GM19023 (cell line): ENCODE data around the gene RNU2-63P.
"Not testable (repeated sequence)": the region's sequence is repeated elsewhere in the genome, so short reads cannot be mapped to it uniquely, and the experiment has no call there.

Source experiments
- ATAC-seq: cut with Tn5 transposase; IDR thresholded peaks from one replicate; pipeline ENCODE4 v1.9.1; 2021; ENCODE audit warnings: mild to moderate bottlenecking, moderate library complexity; ENCODE audit not compliant: unreplicated experiment

RNU2-63P gene

DNA sequence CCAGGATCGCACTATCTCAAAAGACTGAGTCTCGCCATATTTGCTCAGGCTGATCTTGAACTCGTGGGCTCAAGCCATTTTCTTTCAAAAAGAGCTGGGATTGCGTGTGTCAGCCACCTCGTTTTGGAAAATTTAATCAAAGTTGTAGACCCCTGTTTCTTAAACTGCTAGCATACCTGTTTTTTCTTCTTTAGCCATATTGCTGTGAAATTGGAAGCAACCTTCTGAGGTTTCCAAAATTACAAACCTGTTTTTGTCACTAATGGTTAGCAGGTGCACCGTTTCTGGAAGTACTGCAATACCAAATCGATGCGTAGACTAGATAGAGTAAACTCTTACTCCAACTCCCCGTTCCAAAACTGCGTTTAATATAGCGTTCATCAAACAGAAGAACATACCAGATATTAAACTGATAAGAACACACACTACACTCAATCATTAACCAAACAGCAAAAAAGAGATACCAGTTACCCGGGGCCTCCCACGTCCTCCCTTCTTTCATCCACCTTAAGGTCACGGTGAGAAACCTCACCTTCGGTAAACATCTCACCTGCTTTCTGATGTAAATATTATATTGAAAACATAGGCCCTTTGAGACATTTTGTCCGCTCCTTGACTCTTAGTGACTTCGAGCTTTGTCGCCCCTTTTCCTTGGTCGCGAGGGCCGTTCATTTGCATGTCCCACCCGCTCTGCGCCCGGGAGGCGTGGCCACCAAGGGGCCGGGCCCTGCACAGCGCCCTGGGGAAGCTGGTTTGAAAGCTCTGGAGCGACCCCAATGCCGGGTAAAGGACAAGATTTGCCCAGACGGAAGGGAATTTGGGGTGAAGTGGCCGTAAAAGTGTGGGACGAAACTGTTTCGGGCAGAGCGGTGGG lies at the start of gene RNU2-63P:
Gene RNU2-63P, minus strand, starts transcription at position 462 of the 874 bp plus-strand sequence.
- peak; percentile 86 for ATAC-seq

DNA sequence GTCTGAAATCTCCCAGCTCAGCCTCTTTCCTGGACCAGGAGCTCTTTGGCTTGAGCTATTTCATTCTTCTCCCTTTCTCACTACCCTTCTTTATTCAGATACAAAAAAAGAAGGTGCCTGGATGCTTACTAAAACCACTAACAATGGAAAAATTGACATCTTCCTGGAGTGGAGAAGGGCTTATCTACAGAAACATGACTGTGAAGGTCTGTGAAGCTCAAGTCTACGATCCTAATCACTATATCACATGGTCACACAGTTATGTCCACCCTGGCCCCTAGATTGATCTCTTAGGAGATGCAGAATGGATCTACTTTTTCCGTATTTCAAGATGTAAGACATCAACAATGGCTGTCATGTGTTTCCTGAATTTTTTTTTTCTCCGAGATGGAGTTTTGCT lies 44.9 kb upstream of the RNU2-63P start:
- ATAC-seq = no peak

DNA sequence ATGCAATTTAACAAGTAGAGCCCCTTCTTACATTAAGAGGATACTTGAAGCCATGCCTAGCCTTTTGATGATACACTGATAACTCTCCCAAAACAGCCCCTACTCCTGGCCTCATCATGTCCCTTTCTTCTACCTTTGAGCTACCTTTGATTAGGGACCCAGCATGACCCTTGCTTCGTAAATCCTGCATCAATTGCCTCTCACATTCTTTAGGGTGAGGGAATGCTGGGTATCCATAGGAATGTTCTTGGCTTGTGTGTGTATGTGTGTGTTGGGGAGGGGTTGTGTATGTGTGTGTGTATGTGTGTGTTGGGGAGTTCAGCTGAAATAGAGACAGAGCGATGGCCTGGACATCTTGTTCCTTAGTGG lies 44.5 kb upstream of the RNU2-63P start:
- ATAC-seq = no peak

DNA sequence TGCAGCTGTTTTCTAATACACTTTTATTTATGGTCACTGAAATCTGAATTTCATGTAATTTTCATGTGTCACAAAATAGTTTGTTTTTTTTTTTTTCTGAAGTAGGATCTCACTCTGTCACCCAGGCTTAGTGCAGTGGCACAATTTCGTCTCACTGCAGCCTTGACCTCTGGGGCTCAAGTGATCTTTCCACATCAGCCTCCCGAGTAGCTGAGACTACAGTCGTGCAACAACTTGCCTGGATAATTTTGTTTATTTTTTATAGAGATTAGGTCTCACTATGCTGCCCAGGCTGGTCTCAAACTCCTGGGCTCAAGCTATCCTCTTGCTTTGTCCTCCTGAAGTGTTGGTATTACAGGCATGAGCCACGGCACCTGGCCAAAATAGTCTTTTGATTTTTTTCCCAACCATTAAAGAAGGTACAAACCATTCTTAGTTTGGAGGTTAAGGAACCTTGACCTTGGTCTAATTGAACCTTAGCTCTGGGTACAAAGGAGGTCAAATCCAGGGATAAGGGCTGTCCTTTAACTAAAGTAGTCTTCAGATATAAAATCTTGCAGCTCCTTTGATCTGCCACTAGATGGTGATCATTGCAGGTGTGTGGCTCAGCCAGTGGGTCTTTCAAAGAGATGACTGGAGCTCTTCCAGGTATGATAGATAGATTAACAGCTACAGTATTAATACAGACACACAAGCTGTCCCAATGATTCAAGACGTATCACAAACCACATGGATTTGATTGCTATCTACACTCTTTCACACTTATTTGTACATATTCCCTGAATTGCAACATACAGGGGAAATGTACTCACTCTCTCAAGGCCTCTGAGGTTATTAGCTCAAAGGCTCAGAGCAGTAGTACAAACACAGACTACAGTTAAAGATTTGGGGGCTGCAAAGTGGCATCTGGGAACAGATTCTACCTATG lies 43.9 kb upstream of the RNU2-63P start:
- ATAC-seq = no peak

DNA sequence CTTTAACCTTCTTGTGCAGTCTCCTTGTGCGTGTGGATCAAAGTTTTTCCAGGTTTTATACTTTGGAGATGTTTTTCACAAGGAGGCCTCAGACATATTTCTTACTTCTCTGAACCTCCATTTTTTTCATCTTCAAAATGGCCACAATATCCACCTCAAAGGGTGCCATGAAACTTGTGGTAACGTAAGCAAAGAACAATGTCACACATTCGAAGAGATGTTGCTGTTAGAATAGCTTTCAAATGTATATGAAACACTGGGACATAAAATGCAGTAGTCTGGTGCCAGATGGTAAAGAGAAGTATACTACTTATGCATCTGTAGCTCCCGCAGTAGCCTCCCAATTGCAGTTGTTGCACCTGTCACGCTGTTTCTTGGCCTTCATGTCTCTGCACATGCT lies 41.8 kb upstream of the RNU2-63P start:
- no peak for ATAC-seq

DNA sequence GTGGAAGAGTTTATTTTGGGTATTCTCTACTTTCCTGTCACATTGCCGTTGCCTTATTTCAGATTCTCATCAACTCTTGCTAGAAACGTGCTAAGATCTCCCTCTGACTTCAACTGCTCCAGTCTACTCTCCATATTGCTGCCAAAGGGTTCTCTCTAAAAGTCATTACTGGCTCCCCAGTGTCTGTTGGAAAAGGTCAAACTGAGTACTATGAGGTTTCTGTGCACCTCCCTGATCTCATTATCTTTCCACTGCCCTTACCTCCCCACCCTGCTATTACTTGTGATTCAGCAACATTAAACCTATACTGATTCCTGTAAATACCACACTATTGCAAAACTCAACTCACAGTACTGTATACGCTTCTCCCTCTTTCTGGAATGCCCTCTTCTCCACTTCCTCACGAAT lies 41.1 kb upstream of the RNU2-63P start:
- ATAC-seq = no peak

DNA sequence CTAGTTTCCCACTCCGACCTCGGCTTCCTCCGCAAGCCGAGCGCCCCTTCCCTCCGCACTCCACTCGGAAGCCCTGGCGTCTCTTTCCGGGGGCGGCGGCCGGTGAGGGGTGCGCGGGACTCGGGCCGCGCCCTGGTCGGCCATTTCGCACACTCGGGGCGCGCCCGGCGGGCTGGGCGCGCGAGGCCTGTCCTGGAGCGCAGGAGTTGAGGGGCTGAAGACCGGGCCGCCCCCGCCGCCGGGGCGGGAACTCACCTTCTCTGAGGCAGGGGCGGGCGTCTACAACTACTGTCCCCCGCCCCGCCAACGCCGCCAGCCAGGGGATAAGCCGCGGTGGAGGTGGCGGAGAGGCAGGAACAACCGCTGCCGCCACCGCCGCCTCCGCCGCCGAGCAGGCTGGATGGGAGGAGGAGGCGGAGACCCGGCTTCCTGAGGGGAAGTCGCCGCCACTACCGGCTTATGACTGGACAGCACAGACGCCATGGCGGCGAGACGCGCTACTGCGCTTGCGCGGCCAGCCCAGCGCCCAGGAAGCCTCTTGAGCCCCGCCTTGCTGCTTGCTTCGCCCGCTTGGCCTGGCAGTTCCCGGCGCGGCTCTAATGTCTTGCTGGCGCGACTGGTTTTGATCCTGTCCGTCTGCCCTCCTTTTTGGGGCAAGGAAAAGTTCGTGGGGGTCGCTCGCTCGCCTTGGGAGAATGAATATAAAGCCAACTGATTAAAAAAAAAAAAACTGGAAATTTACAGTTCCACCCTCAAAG lies 39.2 kb upstream of the RNU2-63P start, which contains the start of gene KRCC1:
Gene KRCC1, minus strand, starts transcription at position 413 of the 758 bp plus-strand sequence. CDS start 27,220 bp downstream, outside the sequence.
- peak; percentile 96 for ATAC-seq

DNA sequence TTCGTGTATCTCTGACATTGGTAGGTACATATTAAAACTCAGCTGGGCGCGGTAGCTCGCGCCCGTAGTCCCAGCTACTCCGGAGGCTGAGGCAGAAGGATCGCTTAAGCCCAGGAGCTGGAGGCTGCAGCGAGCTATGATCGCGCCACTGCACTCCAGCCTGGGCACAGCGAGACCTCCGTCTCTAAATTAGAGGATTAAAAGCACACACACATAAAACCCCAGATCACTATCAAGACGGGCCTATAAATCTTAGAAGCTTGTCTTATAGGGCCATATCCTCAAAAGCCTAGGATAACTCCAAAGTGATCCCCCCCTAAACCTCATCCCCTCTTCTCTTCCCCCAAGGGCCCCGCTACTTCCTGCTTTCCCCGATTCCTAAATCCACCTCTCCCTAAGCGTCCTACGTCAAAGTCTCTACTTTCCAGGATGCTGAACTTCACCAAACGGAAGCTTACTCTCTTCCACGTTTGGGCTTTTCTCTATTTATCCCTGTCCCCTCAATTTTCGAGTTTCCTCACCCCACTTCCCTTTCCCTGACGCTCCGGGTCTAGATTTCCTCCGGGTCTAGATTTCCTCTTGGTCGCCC lies 38.5 kb upstream of the RNU2-63P start:
- ATAC-seq = no peak

DNA sequence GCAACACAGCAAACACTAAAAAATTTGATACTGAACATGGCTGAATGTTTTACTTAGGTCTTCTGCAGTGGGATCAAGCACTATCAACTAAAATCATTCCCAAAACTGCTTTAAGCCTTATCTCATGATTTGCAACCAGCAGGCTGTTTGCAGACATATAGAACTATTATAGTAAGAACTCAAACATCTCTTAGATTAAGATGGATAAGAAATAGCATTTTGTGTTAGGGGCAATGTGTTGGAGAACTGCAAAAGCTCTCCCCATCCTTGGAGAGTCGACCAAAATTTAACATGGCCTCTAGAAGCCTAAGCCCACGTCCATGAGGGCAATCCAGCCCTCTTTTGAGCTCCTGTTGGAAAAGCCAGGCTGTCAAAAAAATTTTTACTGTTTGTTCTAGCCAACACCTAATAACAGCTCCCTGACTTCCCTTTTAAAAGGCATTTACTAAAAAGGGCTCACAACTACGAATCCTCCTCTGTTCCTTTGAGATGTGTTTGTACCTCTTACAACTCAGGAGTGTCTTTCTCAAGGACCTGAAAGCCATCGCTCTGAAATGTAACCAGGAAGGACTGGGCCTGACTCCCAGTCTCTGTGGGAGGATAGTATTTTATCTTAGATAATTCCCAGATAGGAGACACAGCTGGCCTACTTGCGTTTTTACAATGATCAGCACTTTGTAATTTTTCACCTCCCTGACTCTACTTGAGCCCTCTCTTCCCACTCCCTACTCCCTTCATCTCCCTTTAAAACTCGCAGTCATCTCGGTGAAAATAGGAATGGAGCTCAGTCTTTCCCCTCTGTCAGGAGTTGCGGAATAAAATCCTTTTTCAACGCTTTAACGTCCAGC lies 37.8 kb upstream of the RNU2-63P start:
- no peak for ATAC-seq

DNA sequence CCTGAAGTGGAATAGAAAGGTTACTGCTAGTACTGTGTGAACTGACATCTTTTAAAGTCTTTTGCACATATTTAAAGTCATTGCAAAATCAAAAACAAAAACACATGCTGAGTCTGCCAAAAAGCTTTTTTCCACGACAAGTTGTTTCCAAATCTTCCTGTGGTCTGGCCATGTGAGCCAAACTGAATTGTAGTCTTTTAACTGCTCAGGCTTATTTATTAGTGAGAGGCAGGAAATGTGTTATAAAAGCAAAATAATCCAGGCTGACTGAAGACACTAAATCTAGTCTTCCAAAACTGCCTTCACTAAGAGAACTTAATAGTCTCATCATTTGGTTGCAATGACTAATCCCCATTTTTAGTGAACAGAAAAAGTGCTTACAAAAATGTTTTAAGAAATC lies 36.9 kb upstream of the RNU2-63P start:
- ATAC-seq = no peak

DNA sequence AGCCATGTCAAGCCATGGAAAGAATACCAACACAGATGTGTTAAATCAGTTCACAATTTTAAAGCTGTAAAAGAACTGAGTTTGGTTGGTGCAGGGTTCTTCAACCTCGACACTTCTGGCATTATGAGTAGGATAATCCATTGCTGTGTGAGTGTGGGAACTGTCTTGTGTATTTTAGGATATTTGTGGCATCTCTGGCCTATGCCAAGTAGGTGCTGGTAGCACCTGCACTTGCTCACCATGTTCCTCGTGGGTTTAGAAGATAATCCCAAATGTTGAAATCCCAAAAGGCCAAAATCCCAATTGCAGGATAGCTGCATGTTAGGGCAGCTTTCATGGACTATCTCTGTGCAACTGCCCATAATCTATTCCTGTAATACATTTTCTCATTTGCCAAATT lies 35.4 kb upstream of the RNU2-63P start:
- ATAC-seq = no peak

DNA sequence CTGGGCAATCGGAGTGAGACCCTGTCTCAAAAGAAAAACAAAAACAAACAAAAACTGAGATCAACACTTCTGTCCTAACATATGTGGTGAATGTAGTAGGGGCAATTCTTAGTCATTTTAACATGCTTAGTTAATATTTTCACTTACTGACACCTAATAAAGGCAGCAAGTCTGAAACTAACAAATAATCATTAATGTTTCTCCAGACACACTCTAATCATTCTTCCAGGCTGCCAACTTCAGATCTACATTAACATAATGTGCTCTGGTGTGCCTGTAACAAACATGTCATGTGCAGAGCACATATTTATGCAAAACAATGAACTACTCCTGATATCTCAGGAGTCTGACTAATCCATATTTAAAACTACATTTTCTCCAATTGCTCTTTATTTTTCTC lies 33.3 kb upstream of the RNU2-63P start:
- no peak for ATAC-seq

DNA sequence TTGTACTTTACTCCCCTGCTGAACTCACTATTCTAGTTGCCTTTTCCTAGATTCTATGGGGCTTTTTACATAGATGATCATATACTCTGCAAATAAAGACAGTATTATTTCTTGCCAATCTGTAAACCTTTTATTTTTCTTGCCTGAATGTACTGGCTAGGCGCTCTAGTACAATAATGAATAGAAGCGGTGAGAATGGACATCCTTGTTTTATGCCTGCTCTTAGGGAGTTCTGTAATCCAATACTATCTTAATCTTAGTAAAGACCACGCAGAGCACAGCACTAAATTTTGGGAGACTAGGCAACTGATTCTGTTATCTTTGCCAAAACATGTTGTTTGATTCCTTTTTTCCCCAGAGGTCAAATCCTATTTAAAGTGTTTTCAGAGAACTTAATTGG lies 32.2 kb upstream of the RNU2-63P start:
- no peak for ATAC-seq

DNA sequence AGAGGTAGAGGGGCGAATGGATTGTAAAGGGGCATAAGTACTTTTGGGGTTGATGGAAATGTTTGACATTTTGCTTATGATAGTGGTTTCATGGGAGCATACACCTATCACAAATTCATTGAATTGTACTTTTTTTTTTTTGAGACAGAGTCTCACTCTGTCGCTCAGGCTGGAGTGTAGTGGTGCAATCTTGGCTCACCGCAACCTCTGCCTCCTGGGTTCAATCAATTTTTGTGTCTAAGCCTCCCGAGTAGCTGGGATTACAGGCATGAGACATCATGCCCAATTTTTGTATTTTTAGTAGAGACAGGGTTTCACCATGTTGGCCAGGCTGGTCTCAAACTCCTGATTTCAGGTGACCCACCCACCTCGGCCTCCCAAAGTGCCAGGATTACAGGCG lies 29.2 kb upstream of the RNU2-63P start:
- ATAC-seq = not testable (repeated sequence)

DNA sequence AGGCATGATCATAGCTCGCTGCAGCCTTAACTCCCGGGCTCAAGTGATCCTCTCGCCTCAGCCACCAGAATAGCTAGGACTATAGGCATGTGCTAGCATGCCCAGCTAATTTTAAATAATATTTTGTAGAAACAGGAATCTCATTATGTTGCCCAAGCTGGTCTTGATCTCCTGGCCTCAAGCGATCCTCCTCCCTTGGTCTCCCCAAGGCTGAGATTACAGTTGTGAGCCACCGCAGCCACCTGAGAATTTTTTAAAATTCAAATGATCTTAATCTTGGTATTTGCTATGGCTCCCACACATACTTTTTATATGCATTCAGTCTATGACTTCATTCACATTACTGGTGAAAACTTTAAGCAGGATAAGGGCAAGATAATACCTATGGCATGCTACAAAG lies 26.1 kb upstream of the RNU2-63P start:
- no peak for ATAC-seq

DNA sequence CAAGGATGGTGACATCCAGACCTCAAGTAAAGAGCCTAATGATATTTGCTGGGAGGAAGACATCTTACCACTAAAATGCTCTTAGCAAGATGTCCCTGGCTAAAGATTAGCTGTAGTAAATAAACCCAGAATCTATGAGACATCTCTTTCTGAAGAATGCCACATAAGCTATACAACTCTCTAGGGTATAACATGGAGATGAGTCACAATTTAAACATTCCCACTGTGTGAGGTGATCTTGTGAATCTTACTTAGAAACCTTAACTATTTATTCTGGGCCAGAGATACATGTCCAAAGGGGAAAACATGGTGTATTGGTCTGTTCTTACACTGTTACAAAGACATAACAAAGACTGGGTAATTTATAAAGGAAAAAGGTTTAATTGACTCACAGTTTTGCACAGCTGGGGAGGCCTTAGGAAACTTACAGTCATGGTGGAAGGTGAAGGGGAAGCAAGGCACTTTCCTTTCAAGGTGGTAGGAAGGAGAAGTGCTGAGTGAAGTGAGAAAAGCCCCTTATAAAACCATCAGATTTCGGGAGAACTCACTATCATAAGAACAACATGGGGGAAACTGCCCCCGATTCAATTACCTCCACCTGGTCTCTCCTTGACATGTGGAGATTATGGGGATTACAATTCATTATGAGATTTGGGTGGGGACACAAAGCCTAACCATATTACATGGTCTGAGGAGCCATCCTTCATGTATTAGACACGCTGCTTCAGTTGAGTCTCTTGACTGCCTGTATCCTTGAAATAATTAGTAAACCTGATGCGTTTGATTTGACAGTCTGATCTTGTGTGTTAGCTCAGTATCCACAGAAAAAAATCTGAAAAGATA lies 22.1 kb upstream of the RNU2-63P start:
- ATAC-seq = no peak

DNA sequence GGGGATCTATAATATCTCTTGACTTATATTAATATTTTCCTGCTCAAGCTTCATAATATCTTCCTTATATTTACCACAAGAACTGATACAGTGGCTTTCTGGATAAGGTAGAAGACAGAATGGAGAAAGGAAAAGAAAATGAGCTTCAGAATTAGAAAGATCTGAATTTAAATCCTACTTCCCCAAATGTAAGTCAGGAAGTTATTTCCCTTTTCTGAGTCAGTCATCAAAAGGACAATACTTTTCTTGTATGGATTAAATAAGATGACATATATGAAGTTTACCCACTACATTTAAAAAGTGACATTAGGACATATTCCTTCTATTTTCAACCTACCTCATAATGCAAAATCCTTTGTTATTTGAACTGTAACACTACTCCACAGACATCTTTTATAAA lies 20.3 kb upstream of the RNU2-63P start:
- no peak for ATAC-seq

DNA sequence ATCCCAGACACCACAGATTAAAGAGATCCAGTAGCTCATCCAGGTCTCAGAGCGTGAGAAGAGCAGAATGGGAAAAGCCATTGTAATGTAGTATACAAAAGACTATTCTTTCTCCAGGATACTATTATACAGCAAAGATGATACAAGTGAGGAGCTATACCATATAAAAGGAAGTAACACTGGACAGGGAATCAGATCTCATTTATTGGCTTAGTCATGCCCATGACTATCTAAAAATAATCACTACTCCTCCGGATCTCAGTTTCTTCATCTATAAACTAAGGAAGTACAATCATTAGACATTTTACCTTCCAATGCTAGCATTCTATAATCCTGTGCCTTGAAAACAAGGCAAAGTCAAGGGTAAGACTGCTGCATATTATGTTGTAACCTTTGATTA lies 19.8 kb upstream of the RNU2-63P start:
- no peak for ATAC-seq
